GM13977 (cell line): Measurements from ENCODE around the gene TMEM60.

ENCODE experiments used
- DNase-seq: peaks from one replicate; pipeline ENCODE4 v3.0.0; 2012; ENCODE audit warnings: low spot score
- in situ Hi-C: fragments of 300-500 bp; cut with MboI; formaldehyde crosslinking; loops from one replicate; pipeline ENCODE4 v1.12.0; 2022; ENCODE audit warnings: low sequenced_read_pairs, low pct_unique_long_range_greater_than_20kb, mixed read lengths, inconsistent platforms; ENCODE audit not compliant: unreplicated experiment
- TF ChIP-seq, protein P1 (sequence below): IDR thresholded peaks from 2 replicates; pipeline ENCODE4 v1.5.1; 2012; ENCODE audit warnings: mild to moderate bottlenecking, control low read depth; ENCODE audit not compliant: insufficient read depth; ENCODE audit errors: extremely low read depth, missing control alignments

Gene TMEM60

DNA sequence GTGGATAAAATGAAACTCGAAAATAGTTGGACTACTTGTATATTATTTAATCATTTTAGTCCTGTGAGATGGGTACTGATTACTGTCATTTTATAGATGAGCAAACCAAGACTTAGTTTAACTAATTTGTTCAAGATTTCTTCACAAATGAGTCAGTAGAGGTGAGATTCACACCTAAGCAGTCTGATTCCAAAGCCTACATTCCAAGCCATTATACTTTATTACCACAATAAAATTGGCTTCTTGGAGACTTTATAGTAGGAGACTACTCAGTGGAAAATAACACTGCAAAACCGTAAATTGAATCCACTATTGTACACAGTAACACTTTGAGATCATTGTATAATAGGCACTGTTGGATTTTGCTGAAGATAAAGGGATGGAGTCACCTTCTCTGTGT, 2.5 kb upstream of the TMEM60 start:
- in situ Hi-C loops = no loop called here
- TF ChIP-seq, protein P1, sequence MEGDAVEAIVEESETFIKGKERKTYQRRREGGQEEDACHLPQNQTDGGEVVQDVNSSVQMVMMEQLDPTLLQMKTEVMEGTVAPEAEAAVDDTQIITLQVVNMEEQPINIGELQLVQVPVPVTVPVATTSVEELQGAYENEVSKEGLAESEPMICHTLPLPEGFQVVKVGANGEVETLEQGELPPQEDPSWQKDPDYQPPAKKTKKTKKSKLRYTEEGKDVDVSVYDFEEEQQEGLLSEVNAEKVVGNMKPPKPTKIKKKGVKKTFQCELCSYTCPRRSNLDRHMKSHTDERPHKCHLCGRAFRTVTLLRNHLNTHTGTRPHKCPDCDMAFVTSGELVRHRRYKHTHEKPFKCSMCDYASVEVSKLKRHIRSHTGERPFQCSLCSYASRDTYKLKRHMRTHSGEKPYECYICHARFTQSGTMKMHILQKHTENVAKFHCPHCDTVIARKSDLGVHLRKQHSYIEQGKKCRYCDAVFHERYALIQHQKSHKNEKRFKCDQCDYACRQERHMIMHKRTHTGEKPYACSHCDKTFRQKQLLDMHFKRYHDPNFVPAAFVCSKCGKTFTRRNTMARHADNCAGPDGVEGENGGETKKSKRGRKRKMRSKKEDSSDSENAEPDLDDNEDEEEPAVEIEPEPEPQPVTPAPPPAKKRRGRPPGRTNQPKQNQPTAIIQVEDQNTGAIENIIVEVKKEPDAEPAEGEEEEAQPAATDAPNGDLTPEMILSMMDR = no peak
- no peak for DNase-seq

DNA sequence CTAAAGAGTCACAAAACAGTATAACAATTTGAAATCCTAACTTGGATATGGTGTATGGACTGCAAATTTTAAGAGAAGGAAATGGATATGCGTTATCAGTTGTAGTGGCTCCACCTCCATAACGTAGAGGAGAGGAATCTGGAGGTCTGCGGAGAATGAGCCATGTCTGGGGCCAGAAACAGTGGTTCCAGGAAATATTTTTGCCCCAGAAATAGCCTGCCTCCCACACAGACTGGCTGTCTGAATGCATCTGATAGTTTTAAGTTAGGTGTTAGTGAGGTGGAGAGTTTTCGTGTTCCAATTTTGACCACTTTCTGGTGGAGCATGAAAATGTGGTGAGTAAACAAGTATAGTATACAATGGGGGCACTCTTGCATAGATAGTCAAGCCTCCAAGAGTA, 1.9 kb upstream of the TMEM60 start:
- TF ChIP-seq, protein P1 = peak; percentile 6
- in situ Hi-C loops = no loop called here

DNA sequence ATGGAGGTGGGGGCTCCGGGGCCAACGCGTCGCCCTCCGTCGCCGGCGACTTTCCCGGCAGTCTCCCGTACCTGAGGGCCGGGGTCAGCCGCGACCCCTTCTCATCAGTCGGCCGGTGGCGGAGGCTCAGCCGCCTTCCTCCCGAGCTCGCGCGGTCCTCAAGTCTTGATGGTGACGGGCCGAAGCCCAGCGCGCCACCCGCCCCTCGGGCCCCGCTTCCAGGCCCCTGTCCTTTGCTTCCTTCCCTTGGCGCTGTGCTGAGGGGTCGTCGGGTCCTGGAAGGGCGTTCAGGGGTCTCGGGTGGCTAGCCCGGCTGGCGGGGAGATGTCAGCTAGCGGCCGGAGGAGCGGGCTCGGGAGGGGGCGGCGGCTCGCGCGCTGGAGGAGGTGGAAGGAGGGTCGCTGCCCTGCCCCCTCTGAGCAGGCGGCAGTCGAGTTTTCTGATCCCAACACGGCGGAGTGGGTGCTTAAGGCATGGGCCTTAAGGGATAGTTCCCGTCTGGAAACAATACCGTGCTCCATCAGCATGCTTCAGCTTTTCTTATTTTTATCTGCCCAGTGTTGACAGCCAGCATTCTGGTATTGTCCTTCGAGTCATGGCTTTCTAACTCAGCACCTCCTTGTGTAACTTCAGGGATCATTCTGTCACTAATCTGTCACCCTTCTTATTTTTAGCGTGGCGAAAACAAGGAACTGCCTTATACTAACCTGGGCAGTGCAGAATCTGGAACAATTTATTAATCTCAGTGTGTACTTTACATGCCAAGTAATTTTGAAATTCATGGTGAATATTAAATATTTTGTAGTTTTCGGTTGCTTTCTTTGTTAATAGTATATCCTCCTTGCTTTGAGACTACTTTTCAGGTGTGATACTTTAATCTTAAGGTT, 1.1 kb upstream of the TMEM60 start:
- DNase-seq = peak; percentile 25
- in situ Hi-C loops = loop anchor here (10.0 kb wide), 1 partner anchor 115 kb away; no protein-coding TSS in a partner anchor

More for the DNA sequence above, 1.9 kb upstream of the TMEM60 start:
- DNase-seq = peak; percentile 38

DNA sequence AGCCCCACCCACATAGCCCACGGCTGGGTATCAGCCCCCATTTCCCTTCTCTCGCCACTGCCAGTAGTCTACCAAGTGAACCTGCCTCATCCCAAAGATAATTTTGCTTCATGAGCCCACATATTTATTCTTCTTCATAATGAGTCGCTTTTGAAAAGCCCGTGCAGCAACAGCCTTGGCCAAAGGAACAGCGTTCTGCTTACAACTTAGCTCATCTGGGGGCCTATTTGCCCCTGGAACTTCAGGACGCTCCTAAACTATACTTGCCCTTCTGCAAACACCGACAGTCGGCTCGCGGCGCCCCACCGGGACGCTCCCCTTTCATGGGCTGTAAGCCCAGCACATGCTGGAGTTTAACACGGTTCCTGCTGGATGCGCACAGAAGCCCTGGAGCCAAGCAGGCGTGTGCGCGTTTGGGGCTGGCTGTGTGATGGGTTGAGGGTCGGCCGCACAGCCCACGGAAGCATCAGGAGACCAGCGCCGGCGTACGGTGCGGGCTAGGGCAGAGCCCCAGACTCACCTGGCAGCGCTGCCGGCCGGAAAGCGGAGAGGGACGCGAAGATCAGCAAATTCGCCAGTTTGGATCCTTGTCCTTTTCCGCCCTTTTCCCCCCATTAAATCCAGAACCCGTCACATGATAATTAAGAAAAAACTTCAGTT, 370 bp downstream of the TMEM60 start:
- no peak for DNase-seq
- in situ Hi-C loops = loop anchor here (10.0 kb wide), 1 partner anchor 117 kb away; no protein-coding TSS in a partner anchor
- TF ChIP-seq, protein P1 = no peak

More for the DNA sequence above, 1.1 kb upstream of the TMEM60 start:
- TF ChIP-seq, protein P1 = no peak

DNA sequence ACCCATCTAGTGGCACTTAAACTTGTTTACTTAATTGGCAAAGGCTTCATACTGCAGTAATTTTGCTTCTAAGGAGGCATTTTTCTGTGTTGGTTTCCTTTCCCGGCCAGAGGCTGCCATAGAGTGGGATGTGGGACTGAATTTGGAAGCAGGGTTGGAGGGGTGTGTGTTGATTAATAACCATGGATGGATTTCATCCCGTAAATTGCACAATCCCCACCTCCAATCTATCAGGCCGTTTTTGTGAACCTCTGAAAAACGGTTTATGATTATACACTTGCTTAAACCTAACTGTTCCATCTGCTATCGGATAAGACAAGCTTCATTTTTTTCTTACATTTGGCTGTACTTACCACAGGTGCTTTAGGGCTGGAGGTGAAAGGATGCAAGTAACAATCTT, 1.3 kb downstream of the TMEM60 start:
- TF ChIP-seq, protein P1 = no peak

DNA sequence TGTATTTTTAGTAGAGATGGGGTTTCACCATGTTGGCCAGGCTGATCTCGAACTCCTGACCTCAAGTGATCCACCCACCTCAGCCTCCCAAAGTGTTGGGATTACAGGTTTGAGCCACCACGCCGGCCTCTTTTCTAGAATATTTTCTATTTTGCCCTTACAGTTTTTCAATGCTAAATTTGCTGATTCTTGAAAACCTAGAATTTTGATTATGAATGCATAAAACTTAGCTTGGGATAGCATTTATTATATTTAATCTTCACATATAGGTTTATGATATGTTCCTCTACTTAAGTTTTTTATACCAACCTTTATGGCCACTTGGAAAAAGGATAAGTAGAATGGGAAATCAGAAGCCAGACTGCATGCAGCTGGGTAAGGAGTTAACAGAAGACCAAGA, 2.1 kb downstream of the TMEM60 start:
- TF ChIP-seq, protein P1 = no peak
- in situ Hi-C loops = loop anchor here (10.0 kb wide), 1 partner anchor 119 kb away; no protein-coding TSS in a partner anchor
- DNase-seq = no peak

More for the DNA sequence above, 1.3 kb downstream of the TMEM60 start:
- in situ Hi-C loops = loop anchor here (10.0 kb wide), 1 partner anchor 118 kb away; no protein-coding TSS in a partner anchor
- no peak for DNase-seq
